Parathyroid adenoma (tissue), 2 donors: ENCODE data around the gene TTN.

Experiments
- H2AFZ ChIP-seq: fragments of 300-600 bp; sonication (generic); one replicate; pipeline ENCODE4 v1.7.0; 2017; ENCODE audit warnings: antibody characterized with exemption, mild to moderate bottlenecking
- H3K27ac ChIP-seq: fragments of 300-600 bp; sonication (generic); one replicate; pipeline ENCODE4 v1.7.0; 2017
- H3K27me3 ChIP-seq: fragments of 300-600 bp; sonication (generic); one replicate; pipeline ENCODE4 v1.7.0; 2017; ENCODE audit warnings: low read length; ENCODE audit not compliant: control insufficient read depth, insufficient read depth
- H3K36me3 ChIP-seq: fragments of 300-600 bp; sonication (generic); one replicate; pipeline ENCODE4 v1.7.0; 2017; ENCODE audit warnings: low read length; ENCODE audit not compliant: control insufficient read depth, insufficient read depth
- H3K4me1 ChIP-seq: fragments of 300-600 bp; sonication (generic); one replicate; pipeline ENCODE4 v1.7.0; 2017; ENCODE audit warnings: control low read depth
- H3K4me2 ChIP-seq: fragments of 300-600 bp; sonication (generic); one replicate; pipeline ENCODE4 v1.7.0; 2017; ENCODE audit warnings: low read length
- H3K4me3 ChIP-seq: fragments of 300-600 bp; sonication (generic); one replicate; pipeline ENCODE4 v1.7.0; 2017; ENCODE audit warnings: low read depth, low read length
- H3K79me2 ChIP-seq: fragments of 300-600 bp; sonication (generic); one replicate; pipeline ENCODE4 v1.7.0; 2017; ENCODE audit warnings: control low read depth
- H3K9ac ChIP-seq: fragments of 300-600 bp; sonication (generic); one replicate; pipeline ENCODE4 v1.7.0; 2017; ENCODE audit warnings: mild to moderate bottlenecking
- H3K9me3 ChIP-seq: fragments of 300-600 bp; sonication (generic); one replicate; pipeline ENCODE4 v1.7.0; 2017; ENCODE audit warnings: low read length; ENCODE audit not compliant: control insufficient read depth
- TF ChIP-seq, protein P1 (sequence below): fragments of 300-600 bp; sonication (generic); IDR thresholded peaks from one replicate; pipeline ENCODE4 v1.7.0; 2017; ENCODE audit warnings: antibody characterized with exemption, mild to moderate bottlenecking
- donor health status: primary hyperparathyroidism.

Gene TTN

DNA sequence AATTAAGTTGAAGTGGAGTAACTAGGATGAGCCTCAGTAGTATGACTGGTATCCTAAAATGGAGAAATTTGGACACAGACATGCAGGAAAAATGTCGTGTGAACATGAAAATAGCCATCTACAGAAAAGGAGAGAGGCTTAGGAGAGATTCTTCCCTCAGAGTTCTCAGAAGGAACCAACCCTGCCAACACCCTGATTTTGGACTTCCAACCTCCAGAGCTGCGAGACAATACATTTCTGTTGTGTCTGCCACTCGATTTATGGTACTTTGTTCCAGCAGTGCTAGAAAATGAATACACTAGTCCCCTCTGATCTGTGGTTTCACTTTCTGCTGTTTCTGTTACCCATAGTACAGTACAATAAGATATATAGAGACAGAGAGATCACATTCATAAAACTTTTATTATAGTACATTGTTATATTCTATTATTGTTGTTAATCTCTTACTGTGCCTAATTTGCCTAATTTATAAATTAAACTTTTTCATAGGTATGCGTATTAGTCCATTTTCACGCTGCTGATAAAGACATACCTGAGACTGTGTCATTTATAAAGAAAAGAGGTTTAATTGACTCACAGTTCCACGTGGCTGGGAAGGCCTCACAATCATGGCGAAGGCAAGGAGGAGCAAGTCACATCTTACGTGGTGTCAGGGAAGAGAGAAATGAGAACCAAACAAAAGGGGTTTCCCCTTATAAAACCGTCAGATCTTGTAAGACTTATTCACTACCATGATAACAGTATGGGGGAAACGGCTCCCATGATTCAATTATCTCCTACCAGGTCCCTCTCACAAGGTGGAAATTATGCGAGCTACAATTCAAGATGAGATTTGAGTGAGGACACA lies 285.7 kb downstream of the TTN start:
- Histone ChIP-seq H3K27ac (no peak overlapping the region), H2AFZ (no peak overlapping the region), H3K27me3 (no peaks in the 10 kb centered on the region), H3K36me3 (no peaks in the 10 kb centered on the region), H3K9ac (no peak overlapping the region), H3K79me2 (no peaks in the 10 kb centered on the region), H3K4me2 (no peak overlapping the region), H3K9me3 (no peaks in the 10 kb centered on the region), H3K4me3 (no peak overlapping the region), H3K4me1 (no peaks in the 10 kb centered on the region)
- TF ChIP-seq, protein P1, sequence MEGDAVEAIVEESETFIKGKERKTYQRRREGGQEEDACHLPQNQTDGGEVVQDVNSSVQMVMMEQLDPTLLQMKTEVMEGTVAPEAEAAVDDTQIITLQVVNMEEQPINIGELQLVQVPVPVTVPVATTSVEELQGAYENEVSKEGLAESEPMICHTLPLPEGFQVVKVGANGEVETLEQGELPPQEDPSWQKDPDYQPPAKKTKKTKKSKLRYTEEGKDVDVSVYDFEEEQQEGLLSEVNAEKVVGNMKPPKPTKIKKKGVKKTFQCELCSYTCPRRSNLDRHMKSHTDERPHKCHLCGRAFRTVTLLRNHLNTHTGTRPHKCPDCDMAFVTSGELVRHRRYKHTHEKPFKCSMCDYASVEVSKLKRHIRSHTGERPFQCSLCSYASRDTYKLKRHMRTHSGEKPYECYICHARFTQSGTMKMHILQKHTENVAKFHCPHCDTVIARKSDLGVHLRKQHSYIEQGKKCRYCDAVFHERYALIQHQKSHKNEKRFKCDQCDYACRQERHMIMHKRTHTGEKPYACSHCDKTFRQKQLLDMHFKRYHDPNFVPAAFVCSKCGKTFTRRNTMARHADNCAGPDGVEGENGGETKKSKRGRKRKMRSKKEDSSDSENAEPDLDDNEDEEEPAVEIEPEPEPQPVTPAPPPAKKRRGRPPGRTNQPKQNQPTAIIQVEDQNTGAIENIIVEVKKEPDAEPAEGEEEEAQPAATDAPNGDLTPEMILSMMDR, result no peak

DNA sequence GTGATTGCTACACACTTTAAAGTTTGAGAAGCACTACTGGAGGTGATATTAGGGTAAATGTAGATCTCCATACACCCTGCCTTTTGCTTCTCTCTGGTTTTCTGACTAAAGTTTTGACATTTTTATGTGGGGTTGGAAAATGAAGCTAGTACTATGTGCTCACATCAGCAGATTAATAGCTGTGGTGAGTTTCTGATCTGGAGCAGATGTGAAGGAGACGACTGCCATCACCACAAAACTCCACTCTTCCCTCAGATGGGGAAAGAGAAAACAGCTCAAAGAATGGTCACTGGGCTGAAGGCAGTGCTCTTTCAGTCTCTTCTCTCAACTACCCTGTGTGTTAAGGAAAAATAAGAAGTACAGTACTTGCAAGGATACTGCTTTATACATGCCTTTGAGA lies 289.7 kb downstream of the TTN start:
- no peaks in the 10 kb centered on the region for H3K36me3 ChIP-seq
- no peak overlapping the region for H3K9ac ChIP-seq
- H3K79me2 ChIP-seq, result no peaks in the 10 kb centered on the region
- no peak overlapping the region for H3K27ac ChIP-seq
- no peaks in the 10 kb centered on the region for H3K9me3 ChIP-seq
- TF ChIP-seq, protein P1, result no peak
- no peaks in the 10 kb centered on the region for H3K4me1 ChIP-seq
- no peak overlapping the region for H3K4me3 ChIP-seq
- no peak overlapping the region for H2AFZ ChIP-seq
- no peaks in the 10 kb centered on the region for H3K27me3 ChIP-seq
- no peak overlapping the region for H3K4me2 ChIP-seq

DNA sequence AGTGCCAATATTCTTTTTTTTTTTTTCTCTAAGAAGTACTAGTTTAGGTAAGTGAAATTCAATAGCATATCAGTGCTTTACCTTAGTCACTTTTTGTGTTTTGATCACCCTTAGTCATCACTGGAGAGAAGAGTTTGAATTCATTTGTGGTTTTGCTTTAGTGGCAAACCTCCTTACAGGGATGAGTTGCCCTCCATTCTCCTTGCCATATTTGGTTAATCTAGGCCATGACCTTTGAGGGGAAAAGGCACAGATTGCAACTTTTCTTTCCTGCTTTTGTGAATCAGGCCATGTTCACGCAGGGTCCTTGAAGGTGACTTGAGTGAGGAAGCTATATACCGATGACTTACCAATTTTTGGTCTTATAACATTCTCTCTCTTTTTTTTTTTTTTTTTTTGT lies 292.6 kb downstream of the TTN start:
- Histone ChIP-seq H3K9me3 (no peaks in the 10 kb centered on the region), H3K4me2 (no peak overlapping the region), H3K9ac (no peak overlapping the region), H3K4me3 (no peak overlapping the region), H3K4me1 (no peaks in the 10 kb centered on the region), H2AFZ (no peak overlapping the region), H3K36me3 (no peaks in the 10 kb centered on the region), H3K27me3 (no peaks in the 10 kb centered on the region), H3K79me2 (peaks cover 3% of the 10 kb centered on the region), H3K27ac (no peak overlapping the region)
- TF ChIP-seq, protein P1, result no peak

DNA sequence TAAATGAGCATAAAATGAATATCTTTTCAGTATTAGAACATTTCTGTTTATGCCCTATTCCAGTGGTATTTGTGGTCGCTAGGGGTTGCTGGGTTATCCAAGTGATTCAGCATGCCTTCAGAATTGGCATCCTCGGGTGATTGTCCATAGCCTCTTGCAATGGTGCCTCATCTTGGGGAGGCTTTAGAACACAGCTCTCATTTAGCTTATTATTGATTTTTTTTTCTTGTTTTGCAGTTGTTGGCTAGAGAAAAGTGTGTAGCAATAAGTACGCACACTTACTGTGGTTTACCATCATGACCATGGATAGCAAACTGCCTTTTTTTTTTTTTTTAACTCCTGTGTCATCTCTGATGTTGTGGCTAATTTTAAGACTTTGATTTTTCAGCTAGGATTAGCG lies 293.3 kb downstream of the TTN start:
- TF ChIP-seq, protein P1, result no peak
- Histone ChIP-seq H3K27ac (no peak overlapping the region), H2AFZ (no peak overlapping the region), H3K79me2 (peaks cover 4% of the 10 kb centered on the region), H3K27me3 (no peaks in the 10 kb centered on the region), H3K4me1 (no peaks in the 10 kb centered on the region), H3K9me3 (no peaks in the 10 kb centered on the region), H3K4me3 (no peak overlapping the region), H3K9ac (no peak overlapping the region), H3K36me3 (no peaks in the 10 kb centered on the region), H3K4me2 (no peak overlapping the region)

DNA sequence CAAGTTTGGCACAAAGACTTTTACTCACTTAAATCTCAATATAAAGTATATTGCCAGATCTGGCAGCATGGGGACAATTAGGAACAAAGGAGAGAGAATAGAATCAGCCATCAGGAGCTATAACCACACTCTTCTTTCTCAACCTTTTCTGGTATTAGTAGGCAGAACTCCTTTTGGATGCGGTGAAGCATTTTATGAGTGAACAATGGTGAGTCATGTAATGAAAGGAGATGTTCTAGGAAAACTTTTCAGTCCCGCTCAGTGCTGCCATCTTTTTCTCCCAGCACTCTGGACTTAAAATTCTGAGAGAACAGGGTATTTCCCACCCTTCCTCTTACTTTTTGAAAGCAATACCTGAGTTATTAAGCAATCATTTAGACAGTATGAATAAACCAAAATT lies 294.7 kb downstream of the TTN start:
- Histone ChIP-seq H3K4me3 (no peak overlapping the region), H3K79me2 (peaks cover 4% of the 10 kb centered on the region), H3K9ac (no peak overlapping the region), H2AFZ (no peak overlapping the region), H3K4me1 (no peaks in the 10 kb centered on the region), H3K27me3 (no peaks in the 10 kb centered on the region), H3K36me3 (no peaks in the 10 kb centered on the region), H3K27ac (no peak overlapping the region), H3K4me2 (no peak overlapping the region), H3K9me3 (no peaks in the 10 kb centered on the region)
- TF ChIP-seq, protein P1, result no peak
